RWPE1 (cell line): ENCODE data around the gene TMEM219.
A peak's percentile ranks its signal among the peaks of the same experiment; 100 is the strongest.
"Not testable (repeated sequence)": the region's sequence is repeated elsewhere in the genome, so short reads cannot be mapped to it uniquely, and the experiment has no call there.

ENCODE experiments used
- CTCF ChIA-PET: fragments of 350-600 bp; sonication (Branson Sonifier 250); formaldehyde crosslinking; extraction: SDS; loops from one replicate; lab custom pipeline; 2021; lab: Yijun Ruan, JAX
- POLR2A ChIA-PET: fragments of 400-600 bp; formaldehyde crosslinking; extraction: SDS; loops from one replicate; lab custom pipeline; 2020; ENCODE audit warnings: antibody characterized with exemption; ENCODE audit not compliant: low non-redundant PET; lab: Yijun Ruan, JAX
- DNase-seq: peaks from one replicate; pipeline ENCODE4 v3.0.0; 2012; ENCODE audit warnings: low spot score
- H3K27ac ChIP-seq: fragments of 450-650 bp; 2 replicates; pipeline ENCODE4 v1.5.1; 2017
- TF ChIP-seq, protein P1 (sequence below): fragments of 450-650 bp; conservative IDR thresholded peaks from 2 replicates; pipeline ENCODE4 v1.5.1; 2017; ENCODE audit warnings: low read depth, mild to moderate bottlenecking

TMEM219 gene

DNA sequence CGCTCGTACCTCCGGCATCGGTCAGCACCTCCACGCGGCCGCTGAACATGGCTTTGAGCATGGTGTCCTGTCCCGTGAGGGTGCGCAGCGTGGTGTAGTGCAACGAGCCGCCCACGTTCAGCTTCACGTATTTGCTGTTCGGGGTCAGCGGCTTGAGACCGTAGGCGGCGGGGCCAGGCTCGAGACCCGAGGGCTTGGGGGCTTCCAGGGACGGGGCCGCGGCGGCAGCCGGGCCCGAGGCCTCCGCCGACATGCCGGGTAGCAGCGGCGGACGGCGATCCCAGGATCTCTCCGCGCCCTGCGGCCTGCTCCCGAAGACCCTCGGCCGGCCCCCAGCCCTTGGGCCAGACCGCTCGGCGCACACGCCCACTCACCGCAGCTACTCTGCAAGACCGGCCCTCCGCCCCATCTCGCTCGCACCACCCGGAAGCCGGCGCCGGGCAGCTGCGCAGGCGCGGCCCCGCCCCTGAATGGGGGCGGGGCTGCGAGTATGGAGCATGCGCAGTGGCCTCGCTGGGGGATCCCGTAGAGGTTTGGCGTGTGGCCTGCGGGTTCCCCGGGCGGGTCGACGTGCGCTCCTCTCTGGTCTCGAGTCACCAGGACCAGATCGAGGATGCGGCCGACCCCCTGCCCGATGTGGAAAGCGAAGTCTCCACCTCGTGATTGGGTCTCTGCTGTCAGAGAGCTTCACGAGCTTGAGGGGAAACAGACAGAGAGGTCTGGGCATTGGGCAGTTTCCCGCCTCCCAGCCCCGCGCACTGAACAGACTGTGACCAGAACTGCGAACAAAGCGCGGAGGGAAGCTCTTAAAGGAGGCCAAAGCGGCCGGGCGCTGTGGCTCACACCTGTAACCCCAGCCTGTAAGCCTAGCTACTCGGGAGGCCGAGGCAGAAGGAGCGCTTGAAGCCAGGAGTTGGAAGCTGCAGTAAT is 35.8 kb upstream of the TMEM219 start, which contains the start of gene KCTD13:
Gene KCTD13, minus strand, starts transcription at position 446 of the 930 bp plus-strand sequence. Its CDS starts 193 bp downstream, at position 253.
- H3K27ac ChIP-seq, result peak within 1 kb of the TSS; percentile 81
- CTCF ChIA-PET, result interaction anchor here (0.5 to 1.2 kb wide), 4 partner anchors 17 to 218 kb away, joined by 3 to 5 read pairs (median 4); no protein-coding TSS in a partner anchor
- DNase-seq, result peak; percentile 98
- POLR2A ChIA-PET, result interaction anchor here (0.6 to 1.2 kb wide), 7 partner anchors 10 to 140 kb away, joined by 3 to 10 read pairs (median 4); partner anchors contain the start of genes ALDOA and TMEM219
- TF ChIP-seq, protein P1, sequence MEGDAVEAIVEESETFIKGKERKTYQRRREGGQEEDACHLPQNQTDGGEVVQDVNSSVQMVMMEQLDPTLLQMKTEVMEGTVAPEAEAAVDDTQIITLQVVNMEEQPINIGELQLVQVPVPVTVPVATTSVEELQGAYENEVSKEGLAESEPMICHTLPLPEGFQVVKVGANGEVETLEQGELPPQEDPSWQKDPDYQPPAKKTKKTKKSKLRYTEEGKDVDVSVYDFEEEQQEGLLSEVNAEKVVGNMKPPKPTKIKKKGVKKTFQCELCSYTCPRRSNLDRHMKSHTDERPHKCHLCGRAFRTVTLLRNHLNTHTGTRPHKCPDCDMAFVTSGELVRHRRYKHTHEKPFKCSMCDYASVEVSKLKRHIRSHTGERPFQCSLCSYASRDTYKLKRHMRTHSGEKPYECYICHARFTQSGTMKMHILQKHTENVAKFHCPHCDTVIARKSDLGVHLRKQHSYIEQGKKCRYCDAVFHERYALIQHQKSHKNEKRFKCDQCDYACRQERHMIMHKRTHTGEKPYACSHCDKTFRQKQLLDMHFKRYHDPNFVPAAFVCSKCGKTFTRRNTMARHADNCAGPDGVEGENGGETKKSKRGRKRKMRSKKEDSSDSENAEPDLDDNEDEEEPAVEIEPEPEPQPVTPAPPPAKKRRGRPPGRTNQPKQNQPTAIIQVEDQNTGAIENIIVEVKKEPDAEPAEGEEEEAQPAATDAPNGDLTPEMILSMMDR, result no peak

DNA sequence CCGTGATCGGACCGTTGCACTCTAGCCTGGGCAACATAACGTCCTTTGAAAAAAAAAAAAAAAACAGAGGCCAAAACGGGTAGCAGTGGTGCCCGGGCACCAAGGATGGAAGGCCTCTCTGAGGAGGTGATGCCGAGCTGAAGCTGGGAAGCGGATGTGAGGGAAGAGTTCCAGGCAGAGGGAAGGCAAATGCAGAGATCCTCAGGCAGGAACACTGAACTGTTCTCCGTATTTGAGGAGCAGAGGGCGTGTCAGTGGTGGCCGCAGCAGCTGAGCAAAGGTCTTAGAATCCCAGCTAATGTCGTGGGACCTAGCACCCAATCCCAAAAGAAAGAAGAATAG is 35.2 kb upstream of the TMEM219 start:
- CTCF ChIA-PET, result interaction anchor here (0.7 kb wide), 1 partner anchor 61 kb away, joined by 3 read pairs; no protein-coding TSS in a partner anchor
- POLR2A ChIA-PET, result interaction anchor here (0.6 to 1.2 kb wide), 6 partner anchors 18 to 139 kb away, joined by 3 to 10 read pairs (median 4); partner anchors contain the start of genes ALDOA and TMEM219
- peak; percentile 34 for DNase-seq

DNA sequence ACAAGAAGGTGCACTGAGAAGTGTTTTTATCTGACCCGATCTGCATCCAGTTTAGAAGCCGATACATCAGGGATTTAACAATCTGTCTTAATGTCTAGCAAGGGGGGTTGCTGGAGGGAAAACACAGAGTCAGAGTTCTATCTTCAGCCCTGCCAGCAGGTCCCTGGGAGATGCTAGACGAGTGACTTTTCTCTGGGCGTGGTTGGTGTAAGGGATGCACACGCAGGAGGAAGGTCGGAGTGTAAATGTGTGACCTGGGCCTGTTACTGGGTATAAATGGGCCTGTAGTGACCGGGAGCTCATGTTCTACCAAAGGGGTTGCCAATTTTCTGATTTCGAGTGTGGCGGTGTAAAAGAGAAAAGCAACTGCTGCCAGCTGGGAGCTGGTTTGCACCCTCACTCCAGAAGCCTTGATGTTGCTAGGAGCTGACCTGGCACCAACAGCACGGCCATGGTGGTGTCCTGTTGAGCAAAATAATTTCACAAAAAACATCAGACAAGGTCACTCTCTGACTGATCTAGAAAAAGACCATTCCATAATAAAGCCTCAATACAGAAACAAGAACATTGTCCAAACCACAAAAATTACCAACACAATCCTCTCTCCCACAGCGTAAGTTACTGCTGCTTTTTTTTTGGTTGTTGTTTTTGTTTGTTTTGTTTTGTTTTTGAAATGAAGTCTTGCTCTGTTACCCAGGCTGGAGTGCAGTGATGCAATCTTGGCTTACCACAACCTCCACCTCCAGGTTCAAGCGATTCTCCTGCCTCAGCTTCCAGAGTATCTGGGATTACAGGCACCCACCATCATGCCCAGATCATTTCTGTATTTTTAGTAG is 34.6 kb upstream of the TMEM219 start:
- TF ChIP-seq, protein P1, result no peak
- no peak for DNase-seq
- CTCF ChIA-PET, result no interaction called here
- H3K27ac ChIP-seq, result peak overlapping the region; percentile 81
- POLR2A ChIA-PET, result interaction anchor here (0.6 to 0.9 kb wide), 2 partner anchors 32 to 34 kb away, joined by 4 read pairs; partner anchors contain the start of gene TMEM219

More for the DNA sequence above, 35.2 kb upstream of the TMEM219 start:
- TF ChIP-seq, protein P1, result no peak
- H3K27ac ChIP-seq, result peak overlapping the region; percentile 81

DNA sequence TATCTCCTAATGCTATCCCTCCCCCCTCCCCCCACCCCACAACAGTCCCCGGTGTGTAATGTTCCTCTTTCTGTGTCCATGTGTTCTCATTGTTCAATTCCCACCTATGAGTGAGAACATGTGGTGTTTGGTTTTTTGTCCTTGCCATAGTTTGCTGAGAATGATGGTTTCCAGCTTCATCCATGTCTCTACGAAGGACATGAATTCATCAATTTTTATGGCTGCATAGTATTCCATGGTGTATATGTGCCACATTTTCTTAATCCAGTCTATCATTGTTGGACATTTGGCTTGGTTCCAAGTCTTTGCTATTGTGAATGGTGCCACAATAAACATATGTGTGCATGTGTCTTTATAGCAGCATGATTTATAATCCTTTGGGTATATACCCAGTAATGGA is 30.1 kb upstream of the TMEM219 start:
- CTCF ChIA-PET, result interaction anchor here (0.6 kb wide), 1 partner anchor 59 kb away, joined by 3 read pairs; no protein-coding TSS in a partner anchor
- H3K27ac ChIP-seq, DNase-seq, POLR2A ChIA-PET: not testable (repeated sequence)

DNA sequence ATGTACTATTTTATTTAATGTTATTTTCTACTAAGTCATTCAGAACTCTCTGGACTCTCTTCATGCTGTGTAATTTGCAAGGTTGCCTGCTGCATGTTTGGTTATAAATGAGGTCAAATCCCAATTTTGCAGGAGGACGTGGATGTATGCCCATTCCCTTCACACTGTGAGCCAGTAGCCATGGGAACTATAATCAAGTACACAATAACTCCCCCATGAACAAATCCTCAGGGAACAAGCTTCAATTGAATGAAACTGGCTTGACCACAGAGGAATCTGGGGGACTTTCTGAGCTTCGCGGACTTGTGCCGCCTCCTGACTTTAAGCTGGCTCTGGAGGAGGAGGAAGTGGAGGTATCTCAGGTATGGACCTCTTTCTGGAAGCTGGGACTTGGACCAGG is 21.2 kb upstream of the TMEM219 start:
- TF ChIP-seq, protein P1, result no peak
- H3K27ac ChIP-seq, result no peak overlapping the region
- ChIA-PET CTCF (no interaction called here), POLR2A (no interaction called here)
- no peak for DNase-seq

DNA sequence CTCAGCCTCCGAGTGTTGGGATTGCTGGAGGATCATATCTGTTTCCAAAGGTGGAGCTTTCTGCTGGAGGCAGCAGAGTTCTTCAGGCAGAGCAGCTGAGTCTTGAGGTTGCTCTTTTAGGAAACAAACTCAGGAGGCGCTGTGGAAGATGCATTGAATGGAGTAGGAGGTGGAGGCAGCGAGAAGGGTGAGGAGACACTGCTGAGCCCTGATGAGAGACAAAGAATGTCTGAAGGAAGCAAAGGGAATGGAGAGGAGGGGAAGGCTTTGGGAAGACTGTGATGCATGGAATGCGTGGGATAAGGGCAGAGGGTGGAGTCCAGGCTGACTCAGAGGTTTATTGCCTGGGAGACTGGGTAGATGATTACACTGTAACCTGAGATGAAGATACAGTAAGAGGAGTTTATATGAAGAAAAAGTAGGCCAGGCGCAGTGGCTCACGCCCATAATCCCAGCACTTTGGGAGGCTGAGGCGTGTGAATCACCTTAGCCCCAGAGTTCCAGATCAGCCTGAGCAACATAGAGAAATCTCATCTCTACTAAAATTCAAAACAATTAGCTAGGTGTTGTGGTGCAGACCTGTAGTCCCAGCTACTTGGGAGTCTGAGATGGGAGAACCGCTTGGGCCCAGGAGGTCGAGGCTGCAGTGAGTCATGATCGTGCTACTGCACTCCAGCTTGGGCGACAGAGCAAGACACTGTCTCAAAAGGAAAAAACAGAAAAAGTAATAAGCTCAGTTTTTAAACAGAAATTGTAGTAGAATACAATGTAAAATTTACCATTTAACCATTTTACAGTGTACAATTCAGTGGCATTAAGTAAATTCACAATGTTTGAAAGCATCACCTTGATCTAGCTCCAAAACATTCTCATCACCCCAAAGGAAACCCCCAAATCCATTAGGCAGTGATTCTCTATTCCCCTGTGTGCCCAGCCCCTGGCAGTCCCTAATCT is 17.8 kb upstream of the TMEM219 start:
- peak overlapping the region; percentile 94 for H3K27ac ChIP-seq
- peak; percentile 95 for DNase-seq
- CTCF ChIA-PET, result interaction anchor here (0.6 to 1.2 kb wide), 7 partner anchors 19 to 137 kb away, joined by 3 to 9 read pairs (median 4); no protein-coding TSS in a partner anchor
- POLR2A ChIA-PET, result interaction anchor here (0.5 to 1.4 kb wide), 3 partner anchors 17 to 93 kb away, joined by 3 to 7 read pairs (median 4); partner anchors contain the start of gene KCTD13
- TF ChIP-seq, protein P1, result no peak
